NT2/D1 (cell line): ENCODE data around the gene PRRX2.

Experiments
- DNase-seq: peaks from one replicate; pipeline ENCODE4 v3.0.0-alpha.2; 2011; ENCODE audit warnings: low read depth, low spot score
- H3K27me3 ChIP-seq: 2 replicates; pipeline ENCODE4 v1.6.0; 2011; ENCODE audit warnings: mild to moderate bottlenecking; ENCODE audit not compliant: insufficient read length, insufficient read depth
- H3K36me3 ChIP-seq: 2 replicates; pipeline ENCODE4 v1.6.1; 2011; ENCODE audit warnings: mild to moderate bottlenecking, low read length, mixed read lengths; ENCODE audit not compliant: insufficient read depth, insufficient read length
- H3K4me1 ChIP-seq: 2 replicates; pipeline ENCODE4 v1.5.1; 2011; ENCODE audit not compliant: insufficient read depth, insufficient read length
- H3K4me3 ChIP-seq: 2 replicates; pipeline ENCODE4 v1.5.1; 2011; ENCODE audit warnings: low read depth; ENCODE audit not compliant: insufficient read length
- H3K9ac ChIP-seq: 2 replicates; pipeline ENCODE4 v1.6.0; 2011; ENCODE audit warnings: low read depth; ENCODE audit not compliant: insufficient read length
- H3K9me3 ChIP-seq: 2 replicates; pipeline ENCODE4 v1.5.1; 2011; ENCODE audit warnings: mild to moderate bottlenecking, low read length; ENCODE audit not compliant: insufficient read depth
- SUZ12 ChIP-seq: IDR thresholded peaks from 2 replicates; pipeline ENCODE4 v1.6.1; 2011; ENCODE audit not compliant: insufficient read length, insufficient read depth; ENCODE audit errors: extremely low read depth
- YY1 ChIP-seq: IDR thresholded peaks from 2 replicates; pipeline ENCODE4 v1.6.1; 2011; ENCODE audit not compliant: insufficient read length, insufficient read depth
- ZNF274 ChIP-seq: IDR thresholded peaks from 2 replicates; pipeline ENCODE4 v1.6.1; 2011; ENCODE audit warnings: mild to moderate bottlenecking, low read depth, low read length

PRRX2 gene

DNA sequence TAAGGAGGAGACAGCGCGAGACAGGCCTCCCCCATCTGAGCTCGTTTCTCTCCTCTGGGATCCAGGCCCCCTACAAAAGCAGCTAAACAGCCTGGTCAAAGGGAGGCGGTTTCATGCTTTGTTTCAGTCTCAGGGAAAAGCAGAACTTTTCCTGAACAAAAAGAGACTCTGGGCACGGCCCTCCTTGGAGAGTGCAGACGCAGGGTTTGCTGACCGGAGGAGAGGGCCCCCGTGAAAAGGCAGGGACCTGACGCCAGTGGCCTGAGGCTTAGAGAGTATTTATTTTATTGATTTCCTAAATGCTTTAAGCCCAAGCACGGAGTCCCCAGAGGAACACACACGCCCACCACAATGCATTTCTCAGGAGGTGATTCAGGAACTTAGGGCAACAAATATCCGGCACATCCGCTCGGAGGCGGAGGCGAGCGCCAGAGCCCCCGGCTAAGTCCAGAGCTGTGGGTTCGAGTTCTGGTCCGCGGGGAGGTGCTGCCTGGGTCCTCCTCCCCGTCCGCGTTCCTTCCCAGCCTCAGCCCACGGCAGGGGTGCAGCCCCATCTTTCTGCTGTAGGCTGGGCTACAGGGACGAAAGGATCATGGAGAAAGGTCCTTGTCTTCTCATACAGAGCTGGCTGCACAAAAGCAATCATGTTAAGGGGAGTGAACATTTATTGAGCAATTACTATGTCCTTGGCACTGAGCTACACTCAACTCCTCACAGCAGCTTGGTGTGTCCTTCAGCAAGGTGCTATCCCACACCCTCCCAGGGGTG, 47.4 kb downstream of the PRRX2 start:
- no peaks in the 10 kb centered on the region for H3K27me3 ChIP-seq
- H3K9me3 ChIP-seq: no peaks in the 10 kb centered on the region

GRCh38 chr9:129713402-129713679, 47.9 kb downstream of the PRRX2 start:
- DNase-seq: no peak
- Histone ChIP-seq H3K4me1 (peaks cover 25% of the 10 kb centered on the region), H3K36me3 (no peaks in the 10 kb centered on the region), H3K9ac (no peak overlapping the region), H3K9me3 (no peaks in the 10 kb centered on the region), H3K4me3 (no peak overlapping the region), H3K27me3 (no peaks in the 10 kb centered on the region)
- TF ChIP-seq YY1 (no peak), ZNF274 (no peak), SUZ12 (no peak)

More for the DNA sequence above, 47.4 kb downstream of the PRRX2 start:
- no peak overlapping the region for H3K4me3 ChIP-seq
- DNase-seq: no peak
- TF ChIP-seq ZNF274 (no peak), YY1 (no peak), SUZ12 (no peak)
- no peaks in the 10 kb centered on the region for H3K36me3 ChIP-seq
- H3K9ac ChIP-seq: peak overlapping the region; percentile 52
- H3K4me1 ChIP-seq: peaks cover 26% of the 10 kb centered on the region

DNA sequence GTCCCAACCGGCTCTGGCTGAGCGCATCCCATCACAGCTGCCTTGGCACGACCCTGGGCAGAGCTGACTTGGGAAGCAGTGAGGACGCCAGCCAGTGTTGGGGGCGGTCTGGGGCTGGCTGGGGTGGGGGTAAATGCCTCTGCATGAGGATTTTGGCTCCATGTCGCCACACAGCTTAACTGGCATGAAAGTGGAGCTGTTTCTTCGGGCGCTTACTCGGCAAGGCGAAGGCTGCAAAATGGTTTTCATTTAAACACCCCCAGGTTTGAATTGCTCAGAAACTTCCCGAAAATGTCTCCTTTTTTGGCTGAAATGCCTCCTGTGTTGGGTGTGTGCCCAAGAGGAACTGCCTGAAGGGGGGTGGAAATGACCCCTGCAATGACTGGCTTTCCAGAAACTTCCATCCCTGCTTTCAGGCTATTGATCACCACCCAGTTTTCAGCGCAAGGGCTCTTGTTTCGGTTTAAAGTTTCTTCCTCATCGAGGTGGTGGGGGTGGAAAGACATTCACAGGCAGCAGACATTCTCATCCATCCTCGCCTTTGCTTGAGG, 49.1 kb downstream of the PRRX2 start:
- Histone ChIP-seq H3K9me3 (no peaks in the 10 kb centered on the region), H3K4me3 (no peak overlapping the region), H3K4me1 (peaks cover 15% of the 10 kb centered on the region), H3K9ac (no peak overlapping the region), H3K27me3 (no peaks in the 10 kb centered on the region), H3K36me3 (peaks cover 3% of the 10 kb centered on the region)
- DNase-seq: no peak
- TF ChIP-seq ZNF274 (no peak), YY1 (no peak), SUZ12 (no peak)

DNA sequence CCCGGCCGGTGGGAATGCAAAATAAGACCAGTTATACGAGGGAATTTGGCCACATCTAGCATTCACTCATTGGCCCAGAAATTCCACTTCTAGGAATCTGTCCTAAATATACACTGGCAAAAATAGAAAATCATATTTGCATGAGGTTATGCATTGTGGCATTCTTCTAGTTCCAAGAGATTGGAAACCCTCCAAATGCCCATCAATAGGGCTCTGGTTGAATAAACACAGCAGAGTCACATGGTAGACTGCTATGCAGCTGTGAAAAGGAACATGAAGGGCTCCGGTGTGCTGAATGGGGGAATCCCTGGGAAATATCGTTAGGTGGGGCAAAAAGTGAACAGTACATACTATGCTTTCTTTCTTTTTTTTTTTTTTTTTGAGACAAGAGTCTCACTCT, 50.6 kb downstream of the PRRX2 start:
- Histone ChIP-seq H3K27me3 (no peaks in the 10 kb centered on the region), H3K4me1 (peaks cover 11% of the 10 kb centered on the region), H3K9ac (no peak overlapping the region), H3K36me3 (peaks cover 3% of the 10 kb centered on the region), H3K9me3 (no peaks in the 10 kb centered on the region), H3K4me3 (no peak overlapping the region)
- TF ChIP-seq YY1 (no peak), ZNF274 (no peak)
- no peak for DNase-seq

DNA sequence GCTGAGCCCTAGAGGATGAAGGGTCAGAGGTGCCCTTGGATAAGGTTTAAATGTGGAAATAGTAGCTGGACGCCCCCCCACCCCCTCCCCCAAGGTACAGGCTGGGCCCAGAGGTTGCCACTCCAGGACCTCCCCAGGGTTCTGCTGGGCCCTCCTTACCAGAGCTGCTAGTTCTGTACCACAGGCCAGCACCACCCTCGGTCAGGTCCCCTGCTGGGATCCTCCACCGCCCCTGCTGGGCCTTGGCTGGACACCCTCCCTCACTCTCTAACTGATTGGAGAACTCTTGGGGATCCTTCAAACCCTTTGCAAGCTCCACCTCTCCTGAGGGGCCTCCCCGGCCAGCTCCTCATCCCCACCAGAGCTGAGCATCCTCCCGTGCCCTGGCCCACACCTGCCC, 52.5 kb downstream of the PRRX2 start:
- Histone ChIP-seq H3K9ac (no peak overlapping the region), H3K9me3 (no peaks in the 10 kb centered on the region), H3K4me1 (peaks cover 6% of the 10 kb centered on the region), H3K4me3 (no peak overlapping the region), H3K27me3 (no peaks in the 10 kb centered on the region), H3K36me3 (peaks cover 3% of the 10 kb centered on the region)
- DNase-seq: no peak
- TF ChIP-seq SUZ12 (no peak), YY1 (no peak), ZNF274 (no peak)

DNA sequence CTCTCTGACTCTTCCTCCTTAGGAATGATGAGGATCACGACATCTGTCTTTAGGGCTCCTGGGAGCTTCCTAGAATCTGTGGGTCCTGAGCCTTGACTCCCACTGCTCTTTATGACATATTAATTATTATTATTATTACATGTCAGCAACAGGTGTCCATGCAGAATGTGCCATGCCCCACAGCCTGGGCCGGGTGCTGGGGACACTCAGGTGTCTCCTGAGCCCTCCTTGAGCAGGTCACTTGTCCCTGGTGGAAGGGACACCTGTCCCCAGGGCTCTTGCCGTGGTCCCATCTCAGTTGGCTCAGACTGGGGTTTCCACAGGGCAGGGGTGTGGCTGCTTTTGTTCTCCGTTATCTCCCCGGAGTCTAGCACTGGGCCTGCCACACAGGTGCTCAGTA, 53.2 kb downstream of the PRRX2 start:
- Histone ChIP-seq H3K36me3 (peaks cover 3% of the 10 kb centered on the region), H3K4me3 (no peak overlapping the region), H3K9me3 (no peaks in the 10 kb centered on the region), H3K27me3 (no peaks in the 10 kb centered on the region), H3K9ac (no peak overlapping the region), H3K4me1 (peaks cover 2% of the 10 kb centered on the region)
- TF ChIP-seq SUZ12 (no peak), YY1 (no peak), ZNF274 (no peak)
- no peak for DNase-seq

GRCh38 chr9:129719135-129719534, 53.7 kb downstream of the PRRX2 start:
- Histone ChIP-seq H3K36me3 (peaks cover 3% of the 10 kb centered on the region), H3K9ac (peak overlapping the region; percentile 25), H3K27me3 (no peaks in the 10 kb centered on the region), H3K4me1 (peaks cover 2% of the 10 kb centered on the region), H3K4me3 (no peak overlapping the region), H3K9me3 (no peaks in the 10 kb centered on the region)
- no peak for TF ChIP-seq ZNF274
- no peak for TF ChIP-seq SUZ12
- TF ChIP-seq YY1: no peak
- DNase-seq: no peak

GRCh38 chr9:129720181-129720864, 54.9 kb downstream of the PRRX2 start:
- no peak for DNase-seq
- peaks cover 10% of the 10 kb centered on the region for H3K4me1 ChIP-seq

More at GRCh38 chr9:129720181-129720864, 54.9 kb downstream of the PRRX2 start:
- H3K9ac ChIP-seq: no peak overlapping the region
- peaks cover 3% of the 10 kb centered on the region for H3K36me3 ChIP-seq
- H3K4me3 ChIP-seq: no peak overlapping the region
- H3K9me3 ChIP-seq: no peaks in the 10 kb centered on the region
- no peaks in the 10 kb centered on the region for H3K27me3 ChIP-seq
- no peak for TF ChIP-seq YY1
- no peak for TF ChIP-seq ZNF274
- no peak for TF ChIP-seq SUZ12
